B cell (primary cell): ENCODE results near the gene OR6K3.

Source experiments
- CTCF ChIP-seq: fragments of 200-600 bp; IDR thresholded peaks from one replicate; pipeline ENCODE4 v1.8.0; 2022; ENCODE audit warnings: antibody characterized with exemption, mild to moderate bottlenecking
- EZH2 ChIP-seq: IDR thresholded peaks from 2 replicates; pipeline ENCODE4 v1.6.1; 2012; ENCODE audit warnings: borderline replicate concordance, low read depth, mild to moderate bottlenecking, moderate library complexity, low read length; ENCODE audit not compliant: insufficient read depth, poor library complexity, severe bottlenecking

- TF ChIP-seq CTCF (no peak), EZH2 (no peak)
Observed at GRCh38 chr1:158679289-158679688, 41.2 kb downstream of the OR6K3 start.
